Hematopoietic multipotent progenitor cell treated with erythropoietin and hydrocortisone succinate and interleukin-3 and kit ligand, for 4 days (in vitro differentiated cells): Measurements from ENCODE around the gene BTBD3.
A peak's percentile ranks its signal among the peaks of the same experiment; 100 is the strongest.

Experiments
- DNase-seq: peaks from one replicate; pipeline ENCODE4 v3.0.0-alpha.2; 2015

Gene BTBD3

DNA sequence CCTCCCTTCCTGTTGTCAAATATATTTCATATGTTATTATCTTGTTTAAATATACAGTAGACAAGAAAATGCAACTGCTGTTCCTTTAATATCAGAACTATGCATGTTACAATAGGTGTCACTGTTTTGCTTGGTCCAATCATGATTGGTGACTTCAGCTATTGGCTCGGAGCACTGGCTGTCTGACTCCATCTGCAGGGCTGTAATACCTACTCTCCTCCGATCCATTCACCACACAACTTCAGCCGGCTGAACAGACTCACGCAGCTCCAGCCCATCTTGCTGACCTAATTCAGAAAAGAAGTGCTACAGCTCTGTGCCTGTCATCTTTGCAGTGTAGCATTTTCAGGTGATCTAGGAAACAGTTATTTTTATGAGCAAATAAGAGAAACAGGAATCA is at the start of gene BTBD3:
TSS of gene BTBD3 (plus strand) at position 231 of the 400 bp plus-strand sequence. CDS start 383 bp downstream, outside the sequence.
- DNase-seq: peak; percentile 84

DNA sequence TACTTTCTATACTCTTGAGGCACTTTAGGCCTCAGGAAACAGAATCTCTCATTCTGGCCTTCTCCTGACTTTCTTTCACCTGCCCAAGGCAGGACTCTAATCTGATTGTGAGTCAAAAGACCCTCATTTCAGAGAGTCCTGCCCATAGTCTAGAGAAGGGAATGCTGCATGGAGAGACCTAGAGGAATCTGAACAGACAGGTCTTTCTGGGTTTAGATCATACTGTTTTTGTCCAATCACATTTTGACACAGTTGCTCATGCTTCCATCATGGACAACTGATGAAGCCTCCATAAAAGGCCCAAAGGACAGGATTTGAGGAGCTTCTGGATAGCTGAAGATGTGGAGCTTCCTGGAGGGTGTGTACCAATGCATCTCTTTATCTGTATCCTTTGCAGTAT is 48.1 kb upstream of the BTBD3 start:
- DNase-seq: no peak

DNA sequence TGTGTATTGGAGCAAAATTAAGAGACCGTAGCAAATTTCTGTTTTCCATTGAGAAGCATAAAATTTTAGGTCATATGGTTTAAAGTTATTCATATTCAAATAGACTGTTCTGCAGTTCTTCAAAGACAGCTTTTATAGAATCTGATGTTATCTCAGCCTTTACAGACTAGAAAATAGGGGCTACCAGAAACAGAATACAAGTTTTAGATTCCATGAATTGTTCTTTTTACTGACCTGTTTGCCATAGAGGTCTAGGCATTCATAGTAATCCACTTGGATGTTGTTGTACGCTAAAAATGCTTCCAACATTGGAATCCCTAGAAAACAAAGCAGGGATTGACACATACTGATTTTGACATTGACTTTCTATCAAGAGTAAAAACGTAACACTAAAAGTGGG is 47.3 kb upstream of the BTBD3 start:
- DNase-seq: no peak

DNA sequence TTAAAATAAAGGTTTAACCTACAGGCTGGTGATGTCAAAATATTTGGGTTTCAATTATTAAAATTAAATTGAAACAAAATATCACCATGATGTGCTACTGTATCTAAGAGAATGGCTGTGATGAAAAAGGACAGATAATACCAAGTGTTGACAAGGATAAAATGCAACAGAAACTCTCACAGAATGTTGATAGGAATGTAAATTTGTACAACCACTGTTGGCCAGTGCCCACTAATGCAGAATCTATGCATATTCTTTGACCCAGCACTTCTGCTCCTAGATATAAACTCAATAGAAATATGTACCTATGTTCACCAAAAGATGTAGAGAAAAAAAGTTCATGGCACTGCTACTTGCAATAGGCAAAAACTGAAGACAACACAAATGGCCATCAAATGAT is 41.1 kb upstream of the BTBD3 start:
- no peak for DNase-seq

DNA sequence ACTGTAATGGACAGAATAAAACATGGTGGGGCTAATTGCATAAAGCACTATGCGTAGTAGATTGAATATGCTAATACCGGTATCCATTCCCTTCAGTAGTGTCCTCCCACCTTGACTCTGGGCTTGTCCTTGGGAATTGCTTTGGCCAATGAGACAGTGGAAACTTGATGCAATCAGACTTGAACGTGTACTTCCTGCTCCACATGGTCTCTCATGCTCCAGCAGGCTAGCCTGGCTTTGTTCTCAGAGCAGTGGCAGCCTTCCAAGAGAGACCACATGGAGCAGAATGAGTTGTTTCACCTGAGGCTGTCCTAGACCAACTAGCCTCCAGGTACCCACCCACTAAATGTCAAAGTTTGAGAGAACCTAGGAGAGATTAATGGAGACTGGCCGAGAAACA is 37.0 kb upstream of the BTBD3 start:
- no peak for DNase-seq

DNA sequence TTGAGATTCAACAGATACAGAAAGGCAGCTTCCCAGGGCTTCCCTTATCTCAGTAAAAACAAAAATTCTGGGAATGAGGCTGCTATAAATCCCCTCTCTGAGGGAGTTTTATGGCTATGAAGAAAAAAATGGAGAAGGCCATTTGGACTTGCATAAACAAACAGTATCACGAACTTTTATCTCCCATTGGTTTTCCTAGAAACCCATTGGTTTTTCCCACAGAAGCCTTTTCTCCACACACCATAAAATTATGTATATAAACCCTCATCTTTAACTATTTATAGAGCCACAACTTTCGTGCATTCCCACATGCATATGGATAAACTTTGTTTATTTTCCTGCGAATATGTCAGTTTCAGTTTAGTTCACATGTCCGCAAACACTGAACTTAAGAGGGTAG is 36.2 kb upstream of the BTBD3 start:
- no peak for DNase-seq

DNA sequence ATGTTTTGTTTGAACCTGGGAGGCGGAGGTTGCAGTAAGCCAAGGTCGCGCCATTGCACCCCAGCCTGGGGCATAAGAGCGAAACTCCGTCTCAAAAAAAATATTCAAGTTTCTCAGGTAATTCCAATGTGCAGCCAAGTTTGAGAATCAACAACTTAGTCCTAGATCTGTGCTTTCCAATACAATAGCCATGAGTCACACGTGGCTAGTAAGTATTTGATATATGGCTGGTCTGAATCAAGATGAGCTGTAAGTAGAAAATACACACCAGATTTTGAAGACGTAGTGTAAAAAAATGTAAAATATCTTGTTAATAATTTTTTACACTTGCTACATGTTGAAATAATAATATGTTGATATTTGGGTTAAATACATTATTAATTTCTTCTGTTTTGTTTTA is 35.0 kb upstream of the BTBD3 start:
- no peak for DNase-seq

DNA sequence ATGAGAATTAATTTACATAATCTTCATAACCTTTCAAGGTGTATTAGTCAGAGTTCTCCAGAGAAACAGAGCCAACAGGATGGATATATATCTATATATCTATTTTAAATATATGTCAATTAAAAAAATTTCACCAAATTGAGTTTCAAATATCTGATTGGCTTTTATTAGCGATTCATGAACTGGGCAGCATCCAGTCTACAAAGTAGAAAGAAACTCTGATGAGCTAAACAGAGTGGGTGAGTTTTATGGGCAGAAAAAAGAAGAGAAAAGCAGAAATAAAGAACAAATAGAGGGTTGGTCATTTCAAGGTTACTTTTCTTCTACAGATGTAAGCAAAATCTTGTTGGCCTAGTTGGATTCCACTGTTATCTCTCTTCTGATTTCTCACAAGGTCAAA is 29.0 kb upstream of the BTBD3 start:
- DNase-seq: no peak

DNA sequence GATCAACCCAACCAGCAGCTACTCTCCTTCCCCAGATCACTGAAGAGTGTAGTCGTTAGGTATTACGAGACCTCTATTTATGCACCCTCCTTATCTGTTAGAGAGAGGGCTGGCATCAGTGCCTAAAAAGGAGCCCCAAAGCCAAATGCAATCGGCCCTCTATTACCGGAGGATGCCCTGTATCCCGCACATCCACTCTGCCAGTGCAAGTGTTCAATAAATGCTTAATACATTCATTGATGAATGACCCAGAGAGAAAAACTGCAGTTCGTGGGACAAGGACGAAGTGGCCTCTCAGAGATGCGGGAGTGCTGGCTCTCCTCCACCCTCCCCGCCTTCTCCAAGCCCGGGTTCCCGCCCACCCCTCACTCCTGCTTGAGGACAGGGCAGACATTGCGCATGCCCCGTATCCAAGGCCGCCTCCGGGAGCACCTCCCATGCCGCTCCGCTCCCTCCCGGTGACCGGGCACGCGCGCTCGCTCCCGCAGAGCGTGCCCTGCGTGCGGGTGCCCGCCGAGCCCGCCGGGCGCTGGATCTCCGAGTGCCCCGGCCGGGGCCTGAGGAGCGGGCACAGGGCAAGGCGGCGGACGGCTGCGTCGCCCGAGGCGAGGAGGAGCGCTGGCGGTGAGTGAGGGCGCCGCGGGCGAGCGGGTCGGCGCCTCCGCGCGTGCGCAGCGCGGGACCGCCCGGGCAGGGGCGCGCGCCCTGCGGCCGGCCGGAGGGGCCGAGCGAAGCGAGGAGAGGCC is 27.2 kb upstream of the BTBD3 start:
- peak; percentile 94 for DNase-seq

DNA sequence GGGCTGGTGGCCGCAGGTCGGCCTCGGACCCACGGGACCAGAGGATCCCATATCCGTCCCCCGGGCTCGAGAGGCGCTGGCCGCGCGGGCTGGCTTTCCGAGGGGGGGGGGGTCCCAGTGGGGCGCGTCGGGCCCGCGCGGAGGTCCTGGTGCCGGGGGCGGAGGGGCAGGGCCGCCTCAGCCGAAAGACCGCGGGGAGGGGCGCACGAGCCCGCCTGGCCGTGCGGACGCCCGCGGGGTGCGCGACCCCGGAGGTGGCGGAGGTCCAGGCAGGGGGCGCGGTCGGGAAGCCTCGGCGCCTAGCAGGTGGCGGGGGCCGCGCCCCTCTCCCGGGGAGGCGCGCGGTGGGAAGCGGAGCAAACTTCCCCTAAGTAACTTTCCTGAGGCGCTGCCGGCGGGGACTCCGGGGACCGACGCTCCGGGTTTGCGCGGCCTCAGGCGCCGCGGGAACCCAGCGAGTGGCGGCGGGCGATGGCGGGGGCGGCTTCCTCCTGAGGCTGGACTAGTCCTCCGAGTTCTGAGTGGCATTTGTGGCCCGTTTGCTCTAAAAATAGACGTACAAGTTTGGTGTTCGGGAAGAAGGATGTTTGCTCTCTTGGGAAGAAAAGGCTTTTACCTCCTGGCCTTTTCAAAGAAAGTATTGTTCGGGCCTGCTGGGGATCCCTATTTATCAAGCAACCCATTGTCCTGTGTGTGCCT is 26.5 kb upstream of the BTBD3 start:
- peak; percentile 77 for DNase-seq

DNA sequence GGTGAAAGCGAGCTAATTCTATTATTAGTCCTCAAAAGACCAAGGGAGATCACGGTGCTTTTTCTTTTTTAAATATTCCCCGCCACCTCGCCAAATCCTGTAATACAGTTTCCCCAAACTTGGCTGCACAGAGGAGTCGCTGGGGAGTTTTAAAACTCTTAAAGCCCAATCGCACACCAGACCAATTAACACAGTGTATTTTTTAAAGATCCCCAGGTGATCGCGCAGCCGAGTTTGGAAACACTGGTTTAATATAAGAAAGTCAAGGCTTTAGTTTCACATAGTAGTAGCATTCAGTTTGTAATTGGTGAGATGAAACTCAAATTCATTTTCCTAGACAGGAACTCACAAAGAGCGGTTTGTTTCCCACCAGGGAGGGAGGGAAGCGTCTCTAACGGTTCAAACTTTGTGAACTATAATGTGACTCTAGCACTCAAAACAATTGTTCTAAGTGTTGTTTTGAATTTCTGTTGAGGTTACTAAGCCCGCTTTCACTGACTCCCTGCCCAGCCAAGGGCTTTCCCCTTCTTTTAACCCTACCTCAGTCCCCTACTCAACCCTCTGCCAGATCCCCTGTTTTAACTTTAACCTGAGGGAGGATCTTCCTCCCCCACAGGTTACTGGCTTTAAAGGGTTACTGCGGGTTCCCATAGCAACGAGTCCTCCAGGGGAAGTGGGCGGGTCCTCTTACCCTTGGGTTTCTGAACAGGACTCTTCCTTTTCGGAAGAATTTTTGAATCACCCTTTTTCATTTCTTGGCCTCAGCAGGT is 25.7 kb upstream of the BTBD3 start:
- DNase-seq: peak; percentile 94

DNA sequence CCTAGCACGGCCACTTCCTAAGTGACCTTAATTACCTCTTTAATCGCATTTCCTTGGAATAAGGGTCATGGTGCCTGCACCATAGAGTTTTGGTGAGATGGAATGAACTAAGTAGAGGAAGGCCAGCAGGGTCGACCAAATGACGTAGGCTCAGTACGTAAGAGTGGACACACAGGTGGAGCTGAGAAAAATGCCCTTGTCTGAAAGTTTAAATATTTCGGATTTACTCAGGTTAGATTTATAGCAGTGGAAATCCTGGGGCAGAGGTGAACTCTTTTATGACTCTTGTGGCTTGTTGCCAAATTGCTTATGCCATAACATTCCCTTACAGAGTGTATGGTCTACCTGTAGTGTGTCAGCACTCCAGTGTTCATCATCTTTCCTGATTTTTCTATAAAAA is 23.6 kb upstream of the BTBD3 start:
- DNase-seq: no peak

DNA sequence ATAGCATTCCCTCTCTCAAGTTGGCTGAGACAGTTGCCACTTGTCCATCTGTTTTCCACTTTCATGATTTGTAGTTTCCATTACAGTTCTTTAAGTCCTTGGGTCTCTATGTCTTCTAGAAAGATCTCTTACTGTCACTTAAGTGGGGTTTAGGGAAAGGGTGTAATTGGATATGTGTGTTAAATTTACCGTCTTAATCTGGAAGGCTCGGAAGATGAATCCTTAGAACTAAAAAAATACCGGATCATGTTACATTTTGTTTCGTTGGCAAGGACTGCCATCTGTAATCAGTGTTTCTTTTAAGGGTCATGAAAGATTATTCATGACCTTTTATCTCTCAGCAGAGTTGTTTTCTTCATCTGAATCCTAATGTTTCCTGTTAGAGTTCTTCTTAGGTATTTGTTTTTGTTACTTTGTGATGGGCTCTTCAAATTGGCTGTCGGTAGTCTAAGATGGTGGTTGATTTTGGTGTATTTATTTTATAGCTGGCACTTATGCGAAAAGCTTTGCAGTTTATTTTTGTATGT is 21.8 kb upstream of the BTBD3 start:
- DNase-seq: no peak

DNA sequence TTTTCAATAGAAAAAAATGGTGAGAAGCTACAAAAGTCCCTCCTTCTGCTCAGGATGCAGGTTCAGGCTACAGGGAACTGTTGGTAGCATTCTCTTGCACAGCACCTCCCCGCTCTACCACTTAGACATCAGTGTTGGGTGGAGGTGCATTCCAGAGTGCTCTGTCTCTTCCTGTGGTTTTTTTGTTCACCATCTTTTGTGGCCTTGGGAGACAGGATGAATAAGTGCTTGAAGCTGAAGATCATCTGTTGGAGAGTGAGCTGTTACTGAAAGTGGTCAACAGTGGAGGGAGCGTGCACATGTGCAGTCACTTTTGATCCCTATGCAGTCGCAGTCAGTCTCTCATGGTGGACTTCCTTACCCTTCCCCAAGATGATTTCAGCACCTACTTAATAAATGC is 16.6 kb upstream of the BTBD3 start:
- DNase-seq: no peak

DNA sequence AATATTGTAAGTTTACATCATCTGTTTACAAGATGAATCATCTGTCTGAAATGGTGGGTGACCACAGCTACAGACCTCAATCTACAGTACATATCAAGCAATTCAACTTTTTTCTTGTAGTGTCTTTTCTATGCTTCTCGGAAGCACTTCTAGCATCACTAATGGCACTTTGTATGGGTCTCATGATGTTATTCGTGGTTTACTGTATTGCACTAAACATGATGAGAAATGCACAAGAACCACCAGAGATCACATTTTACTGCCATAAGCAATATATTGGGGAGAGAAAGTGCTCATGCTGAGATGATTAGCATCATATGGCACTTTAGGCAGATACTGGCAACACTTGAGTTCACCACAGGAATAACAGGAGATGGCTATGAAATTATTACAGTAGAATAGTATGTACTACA is 15.4 kb upstream of the BTBD3 start:
- no peak for DNase-seq

DNA sequence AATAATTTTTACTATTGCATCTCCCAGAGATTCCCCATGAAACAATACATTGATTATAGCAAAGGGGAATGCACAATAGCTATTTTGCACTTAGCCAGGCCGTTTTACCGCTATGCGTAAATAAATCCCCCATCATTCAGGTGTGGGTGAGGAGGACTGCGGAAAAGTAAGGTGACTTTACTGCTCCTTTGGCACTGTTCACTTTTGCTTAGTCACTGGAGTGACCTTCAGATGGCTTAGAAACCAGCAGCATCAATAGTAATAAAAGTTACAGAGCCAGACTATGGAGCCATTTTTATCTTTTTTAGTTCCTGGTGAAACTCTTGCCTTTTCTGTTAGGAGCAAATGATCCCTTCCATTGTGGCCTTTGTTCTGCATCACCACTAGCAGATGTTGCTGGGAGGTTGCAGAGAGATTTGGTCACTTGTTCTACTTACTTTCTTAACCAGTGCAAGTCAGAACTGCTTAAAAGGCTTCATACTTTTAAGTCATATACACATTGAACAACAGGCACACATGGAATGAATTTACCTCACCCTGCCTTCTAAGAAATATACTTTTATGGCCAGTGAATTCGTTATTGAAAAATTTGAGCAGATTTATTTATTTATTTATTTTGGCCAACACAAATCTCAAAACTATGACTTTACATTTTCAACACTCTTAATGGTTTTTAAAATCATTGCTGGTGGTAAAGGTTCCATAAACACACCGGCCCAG is 12.1 kb upstream of the BTBD3 start:
- no peak for DNase-seq

DNA sequence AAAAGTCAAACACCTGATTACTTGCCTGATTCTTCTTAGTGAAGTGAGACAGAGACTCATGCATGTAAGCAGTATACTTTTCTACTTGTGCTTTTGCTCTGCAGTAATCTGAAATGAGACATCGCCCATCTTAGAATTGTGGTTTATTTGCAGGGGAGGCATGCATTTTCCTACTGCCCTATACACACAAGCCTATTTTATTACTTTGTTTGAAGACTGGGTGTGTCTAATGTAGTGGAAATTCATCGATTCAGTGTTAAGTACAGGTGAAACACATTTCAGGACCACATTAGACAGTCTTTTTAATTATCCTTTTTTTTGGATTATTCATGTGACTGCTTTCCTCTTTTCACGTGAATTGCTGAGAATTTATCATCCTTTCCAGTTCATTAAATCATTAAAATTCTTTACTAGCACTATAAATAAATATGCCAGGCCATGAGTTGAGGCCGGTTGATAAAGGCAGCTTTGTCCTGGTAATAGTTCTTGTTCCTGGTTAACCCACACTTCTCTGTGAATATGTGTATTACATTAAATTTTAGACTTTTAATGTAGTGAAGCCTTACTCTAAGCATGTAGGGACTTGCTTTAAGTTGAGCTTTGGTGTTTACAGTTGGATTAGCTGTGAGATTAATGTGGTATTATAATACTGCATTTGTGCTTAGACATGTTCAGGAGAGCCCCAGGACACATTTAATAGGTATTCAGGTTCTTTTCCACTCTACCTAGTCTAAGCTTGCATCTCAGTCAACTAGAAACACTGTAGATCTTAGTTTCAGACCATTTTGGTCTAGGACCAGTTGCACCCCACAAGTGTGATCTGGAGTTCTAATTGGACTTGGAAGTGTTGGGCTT is 10.8 kb upstream of the BTBD3 start:
- DNase-seq: no peak

DNA sequence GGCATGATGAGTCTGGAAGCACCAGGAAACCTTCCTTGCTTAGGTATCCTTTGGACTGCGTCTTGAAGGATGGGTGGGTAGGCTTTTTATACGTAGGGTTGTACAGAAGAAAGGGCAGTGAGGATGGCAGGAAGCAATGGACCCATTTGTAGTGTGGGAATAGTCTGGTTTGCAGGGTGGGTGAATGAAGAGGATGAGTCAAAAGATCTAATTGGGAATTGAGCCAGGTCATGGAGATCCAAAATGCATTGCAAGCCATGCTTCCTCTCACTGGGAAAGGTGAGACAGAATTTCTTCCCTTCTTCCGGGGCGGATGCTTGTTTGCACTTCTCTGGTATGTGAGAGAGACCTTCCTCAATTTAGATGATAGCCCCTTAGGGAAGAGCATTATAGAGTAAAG is 10.1 kb upstream of the BTBD3 start:
- DNase-seq: no peak

DNA sequence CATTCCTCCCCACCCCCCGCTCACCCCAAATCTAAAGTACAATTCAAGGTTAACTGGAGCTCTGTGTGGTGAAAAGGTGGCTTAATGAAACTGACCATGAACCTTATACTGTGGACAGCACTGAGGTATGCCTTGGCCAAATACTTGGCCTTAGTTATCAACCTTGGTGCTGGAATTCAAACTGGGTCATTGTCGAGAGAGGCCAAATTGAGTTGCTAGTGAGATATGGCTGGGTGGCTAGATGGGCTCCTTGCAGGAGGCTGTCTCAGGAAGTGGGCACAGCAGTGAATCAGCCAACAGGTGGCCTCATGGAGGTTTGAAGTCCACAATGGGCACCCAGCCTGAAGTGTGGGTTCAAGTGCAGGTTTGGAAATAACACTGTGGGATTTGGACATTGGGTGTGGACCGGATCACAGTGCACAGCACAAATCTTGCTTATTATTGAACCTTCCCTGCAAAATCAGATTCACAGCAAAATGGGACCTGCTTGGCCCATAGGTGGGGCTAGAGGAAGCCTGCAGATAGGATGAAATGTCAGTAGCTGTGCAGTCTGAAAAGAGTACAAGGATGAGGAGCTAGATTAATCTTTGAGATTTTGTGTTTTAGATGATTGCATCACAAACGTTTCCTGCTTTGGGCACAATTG is 5.6 kb upstream of the BTBD3 start:
- DNase-seq: peak; percentile 58

DNA sequence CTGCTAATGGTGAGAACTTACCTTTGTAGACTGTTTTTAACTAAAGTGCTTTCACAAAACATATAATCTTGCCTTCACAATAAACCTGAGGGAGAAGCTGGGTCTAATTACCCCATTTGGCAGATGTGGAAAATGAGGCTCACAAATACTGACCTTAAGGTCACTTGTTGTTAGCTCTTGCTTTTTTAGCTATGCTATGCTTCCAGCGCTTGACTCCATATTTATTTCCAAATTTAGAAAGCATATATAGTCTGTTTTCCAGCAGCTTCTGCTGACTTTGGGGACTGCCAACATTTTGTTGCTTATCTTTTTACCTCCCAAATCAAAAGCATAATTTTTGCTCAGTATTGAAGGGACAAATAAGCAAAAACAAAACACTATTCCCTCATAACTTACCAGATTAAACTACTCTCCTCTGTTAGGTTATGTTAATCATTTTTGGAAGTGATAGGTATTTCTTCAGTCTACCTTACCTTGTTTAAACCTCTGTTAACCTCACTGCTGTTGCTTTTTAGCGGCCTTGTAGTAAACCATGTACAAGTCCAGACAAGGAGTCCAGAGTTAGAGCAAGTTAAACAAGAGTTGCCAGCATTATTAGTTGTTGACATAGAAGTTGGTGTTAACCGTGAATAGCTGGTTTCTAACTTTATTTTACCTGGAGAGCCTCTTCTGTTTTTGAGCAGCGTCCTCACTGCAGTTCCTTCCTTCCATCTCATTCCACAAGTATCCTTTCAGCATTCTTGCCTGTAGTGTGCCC is 4.9 kb upstream of the BTBD3 start:
- DNase-seq: no peak

DNA sequence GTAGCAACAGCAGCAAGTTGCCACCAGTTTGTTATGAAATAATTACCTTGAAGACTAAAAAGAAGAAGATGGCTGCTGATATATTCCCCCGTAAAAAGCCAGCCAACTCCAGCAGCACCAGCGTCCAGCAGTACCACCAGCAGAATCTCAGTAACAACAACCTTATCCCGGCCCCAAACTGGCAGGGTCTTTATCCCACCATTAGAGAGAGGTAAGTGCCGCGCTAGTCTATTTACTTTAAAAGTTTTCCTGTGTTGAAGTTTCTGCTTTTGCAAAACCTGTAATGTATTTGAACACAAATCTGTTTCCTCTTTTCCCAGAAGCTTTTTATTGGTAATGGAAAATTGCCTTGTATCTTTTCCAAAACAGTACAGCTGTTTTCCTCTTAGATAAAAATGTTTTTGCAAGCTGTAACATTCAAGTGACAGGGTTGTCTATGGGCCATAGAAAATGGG is 725 bp downstream of the BTBD3 start:
- DNase-seq: peak; percentile 19
